ENCODE results near the gene KLK7. TPM values are rescaled to one million over a fixed set of nuclear protein-coding genes. Genes with fewer than 3 reads are reported as not detected.
"Not testable (repeated sequence)": the region's sequence is repeated elsewhere in the genome, so short reads cannot be mapped to it uniquely, and the experiment has no call there.

The KLK7 gene
- total and polyA plus RNA-seq, 5 donors, result not detected

- WGBS, result 51% methylated on average over 9 of the region's 9 CpGs
- DNase-seq, result no peak
- H3K27ac ChIP-seq (ENCODE audit: low read length), result no peak overlapping the region
- no peaks in the 10 kb centered on the region for H3K4me1 ChIP-seq (ENCODE audit: control insufficient read depth, insufficient read depth, low read length)
- no peak for ATAC-seq
- intact Hi-C loops (cut with DNase I), result no loop called here
- no peaks in the 10 kb centered on the region for H3K9me3 ChIP-seq (ENCODE audit: control insufficient read depth, low read length)
- no peak overlapping the region for H3K4me3 ChIP-seq (ENCODE audit: low read length)
- H3K27me3 ChIP-seq (ENCODE audit: control insufficient read depth, insufficient read depth), result no peaks in the 10 kb centered on the region
Observed at GRCh38 chr19:50974702-50975556, 8.8 kb downstream of the KLK7 start.

GRCh38 chr19:50972795-50973376 lies 10.8 kb downstream of the KLK7 start:
- intact Hi-C loops (cut with DNase I), result no loop called here
- DNase-seq (no peak), ATAC-seq (no peak)
- Histone ChIP-seq H3K9me3 (ENCODE audit: control insufficient read depth, low read length) (no peaks in the 10 kb centered on the region), H3K27ac (ENCODE audit: low read length) (no peak overlapping the region), H3K27me3 (ENCODE audit: control insufficient read depth, insufficient read depth) (no peaks in the 10 kb centered on the region), H3K4me3 (ENCODE audit: low read length) (no peak overlapping the region), H3K4me1 (ENCODE audit: control insufficient read depth, insufficient read depth, low read length) (no peaks in the 10 kb centered on the region)
- 82% methylated on average over 9 of the region's 9 CpGs for WGBS

GRCh38 chr19:50969810-50970209 lies 13.9 kb downstream of the KLK7 start:
- intact Hi-C loops (cut with DNase I); DNase-seq; H3K27me3 ChIP-seq (ENCODE audit: control insufficient read depth, insufficient read depth); H3K27ac ChIP-seq (ENCODE audit: low read length); H3K4me1 ChIP-seq (ENCODE audit: control insufficient read depth, insufficient read depth, low read length); H3K4me3 ChIP-seq (ENCODE audit: low read length); H3K9me3 ChIP-seq (ENCODE audit: control insufficient read depth, low read length); ATAC-seq: not testable (repeated sequence)
- WGBS, result 73% methylated on average over 3 of the region's 3 CpGs

GRCh38 chr19:50969413-50969760 lies 14.3 kb downstream of the KLK7 start, which contains the start of gene KLK6:
TSS of gene KLK6 (minus strand) at chr19:50969591. CDS start at chr19:50968104, 1,487 bp downstream.
- ATAC-seq (no peak), DNase-seq (no peak)
- 73% methylated on average over 19 of the region's 19 CpGs for WGBS
- Histone ChIP-seq H3K4me1 (ENCODE audit: control insufficient read depth, insufficient read depth, low read length) (no peaks in the 10 kb centered on the region), H3K27me3 (ENCODE audit: control insufficient read depth, insufficient read depth) (no peaks in the 10 kb centered on the region), H3K27ac (ENCODE audit: low read length) (no peak within 1 kb of the TSS), H3K4me3 (ENCODE audit: low read length) (no peak within 1 kb of the TSS), H3K9me3 (ENCODE audit: control insufficient read depth, low read length) (no peaks in the 10 kb centered on the region)
- intact Hi-C loops (cut with DNase I), result no loop called here

GRCh38 chr19:50968716-50969412 lies 14.9 kb downstream of the KLK7 start:
- H3K27me3 ChIP-seq (ENCODE audit: control insufficient read depth, insufficient read depth), result peaks cover 1% of the 10 kb centered on the region
- DNase-seq, result no peak
- intact Hi-C loops (cut with DNase I), result no loop called here

GRCh38 chr19:50967929-50968715 lies 15.6 kb downstream of the KLK7 start:
- H3K4me1 ChIP-seq (ENCODE audit: control insufficient read depth, insufficient read depth, low read length), result no peaks in the 10 kb centered on the region
- WGBS, result 33% methylated on average over 20 of the region's 20 CpGs
- DNase-seq, result no peak
- intact Hi-C loops (cut with DNase I), result no loop called here
- no peaks in the 10 kb centered on the region for H3K9me3 ChIP-seq (ENCODE audit: control insufficient read depth, low read length)
- H3K27me3 ChIP-seq (ENCODE audit: control insufficient read depth, insufficient read depth), result peaks cover 3% of the 10 kb centered on the region
- no peak overlapping the region for H3K4me3 ChIP-seq (ENCODE audit: low read length)
- ATAC-seq, result no peak
- no peak overlapping the region for H3K27ac ChIP-seq (ENCODE audit: low read length)

More at GRCh38 chr19:50968716-50969412, 14.9 kb downstream of the KLK7 start:
- 34% methylated on average over 7 of the region's 7 CpGs for WGBS
- Histone ChIP-seq H3K27ac (ENCODE audit: low read length) (no peak overlapping the region), H3K9me3 (ENCODE audit: control insufficient read depth, low read length) (no peaks in the 10 kb centered on the region), H3K4me3 (ENCODE audit: low read length) (no peak overlapping the region), H3K4me1 (ENCODE audit: control insufficient read depth, insufficient read depth, low read length) (no peaks in the 10 kb centered on the region)
- ATAC-seq, result no peak

- ATAC-seq, result no peak
- Histone ChIP-seq H3K4me1 (ENCODE audit: control insufficient read depth, insufficient read depth, low read length) (no peaks in the 10 kb centered on the region), H3K27ac (ENCODE audit: low read length) (no peak overlapping the region), H3K27me3 (ENCODE audit: control insufficient read depth, insufficient read depth) (peaks cover 3% of the 10 kb centered on the region), H3K4me3 (ENCODE audit: low read length) (no peak overlapping the region), H3K9me3 (ENCODE audit: control insufficient read depth, low read length) (no peaks in the 10 kb centered on the region)
- DNase-seq, result no peak
- intact Hi-C loops (cut with DNase I), result no loop called here
- WGBS, result 81% methylated on average over 3 of the region's 3 CpGs
Observed at GRCh38 chr19:50964266-50964665, 19.5 kb downstream of the KLK7 start.

GRCh38 chr19:50963381-50963780 lies 20.3 kb downstream of the KLK7 start:
- Histone ChIP-seq H3K27ac (ENCODE audit: low read length) (no peak overlapping the region), H3K4me3 (ENCODE audit: low read length) (no peak overlapping the region), H3K4me1 (ENCODE audit: control insufficient read depth, insufficient read depth, low read length) (no peaks in the 10 kb centered on the region), H3K9me3 (ENCODE audit: control insufficient read depth, low read length) (no peaks in the 10 kb centered on the region), H3K27me3 (ENCODE audit: control insufficient read depth, insufficient read depth) (peaks cover 3% of the 10 kb centered on the region)
- ATAC-seq (no peak), DNase-seq (no peak)
- intact Hi-C loops (cut with DNase I), result no loop called here
- 84% methylated on average over 6 of the region's 6 CpGs for WGBS

- ATAC-seq (no peak), DNase-seq (no peak)
- no peaks in the 10 kb centered on the region for H3K4me1 ChIP-seq (ENCODE audit: control insufficient read depth, insufficient read depth, low read length)
- H3K9me3 ChIP-seq (ENCODE audit: control insufficient read depth, low read length), result no peaks in the 10 kb centered on the region
- H3K27me3 ChIP-seq (ENCODE audit: control insufficient read depth, insufficient read depth), result peaks cover 3% of the 10 kb centered on the region
- no peak overlapping the region for H3K4me3 ChIP-seq (ENCODE audit: low read length)
- H3K27ac ChIP-seq (ENCODE audit: low read length), result no peak overlapping the region
- intact Hi-C loops (cut with DNase I), result no loop called here
- WGBS, result 80% methylated on average over 1 of the region's 1 CpG
Observed at GRCh38 chr19:50962245-50962644, 21.5 kb downstream of the KLK7 start.

- intact Hi-C loops (cut with DNase I), result no loop called here
- 53% methylated on average over 7 of the region's 9 CpGs for WGBS
Observed at GRCh38 chr19:50959731-50960500, 23.8 kb downstream of the KLK7 start.

More at GRCh38 chr19:50959731-50960500, 23.8 kb downstream of the KLK7 start:
- Histone ChIP-seq H3K27ac (ENCODE audit: low read length) (no peak overlapping the region), H3K27me3 (ENCODE audit: control insufficient read depth, insufficient read depth) (peaks cover 3% of the 10 kb centered on the region), H3K4me3 (ENCODE audit: low read length) (no peak overlapping the region), H3K9me3 (ENCODE audit: control insufficient read depth, low read length) (no peaks in the 10 kb centered on the region), H3K4me1 (ENCODE audit: control insufficient read depth, insufficient read depth, low read length) (no peaks in the 10 kb centered on the region)
- DNase-seq, result no peak
- ATAC-seq, result no peak

Measured in right cardiac atrium (tissue), 5 donors.